HEK293T (cell line): Measurements from ENCODE around the gene UBE2O.

Source experiments
- BHLHE40 ChIP-seq: fragments of 450-650 bp; IDR thresholded peaks from 2 replicates; pipeline ENCODE4 v1.6.1; 2016; ENCODE audit warnings: mild to moderate bottlenecking, moderate library complexity, borderline replicate concordance
- CTBP1 ChIP-seq: fragments of 450-650 bp; IDR thresholded peaks from 2 replicates; pipeline ENCODE4 v1.6.1; 2016; ENCODE audit warnings: borderline replicate concordance
- ELF4 ChIP-seq: fragments of 450-650 bp; IDR thresholded peaks from 2 replicates; pipeline ENCODE4 v1.6.1; 2017; ENCODE audit warnings: antibody characterized with exemption
- FOXA1 ChIP-seq: fragments of 450-650 bp; IDR thresholded peaks from 2 replicates; pipeline ENCODE4 v1.6.1; 2016; ENCODE audit warnings: mild to moderate bottlenecking
- FOXK2 ChIP-seq: fragments of 450-650 bp; IDR thresholded peaks from 2 replicates; pipeline ENCODE4 v1.6.1; 2016; ENCODE audit warnings: mild to moderate bottlenecking
- FOXM1 ChIP-seq: fragments of 450-650 bp; IDR thresholded peaks from 2 replicates; pipeline ENCODE4 v1.6.1; 2017; ENCODE audit warnings: mild to moderate bottlenecking, borderline replicate concordance
- HDGF ChIP-seq: fragments of 450-650 bp; IDR thresholded peaks from 2 replicates; pipeline ENCODE4 v1.6.1; 2017; ENCODE audit warnings: antibody characterized with exemption, borderline replicate concordance
- L3MBTL2 ChIP-seq: fragments of 450-650 bp; conservative IDR thresholded peaks from 2 replicates; pipeline ENCODE4 v1.6.1; 2016; ENCODE audit warnings: mild to moderate bottlenecking
- NFRKB ChIP-seq: fragments of 450-650 bp; IDR thresholded peaks from 2 replicates; pipeline ENCODE4 v1.6.1; 2016; ENCODE audit warnings: mild to moderate bottlenecking, moderate library complexity
- SP1 ChIP-seq: fragments of 450-650 bp; IDR thresholded peaks from 2 replicates; pipeline ENCODE4 v1.6.1; 2017
- SUZ12 ChIP-seq: fragments of 450-650 bp; IDR thresholded peaks from 2 replicates; pipeline ENCODE4 v1.6.1; 2016; ENCODE audit warnings: mild to moderate bottlenecking
- TARDBP ChIP-seq: fragments of 450-650 bp; IDR thresholded peaks from 2 replicates; pipeline ENCODE4 v1.6.1; 2016

DNA sequence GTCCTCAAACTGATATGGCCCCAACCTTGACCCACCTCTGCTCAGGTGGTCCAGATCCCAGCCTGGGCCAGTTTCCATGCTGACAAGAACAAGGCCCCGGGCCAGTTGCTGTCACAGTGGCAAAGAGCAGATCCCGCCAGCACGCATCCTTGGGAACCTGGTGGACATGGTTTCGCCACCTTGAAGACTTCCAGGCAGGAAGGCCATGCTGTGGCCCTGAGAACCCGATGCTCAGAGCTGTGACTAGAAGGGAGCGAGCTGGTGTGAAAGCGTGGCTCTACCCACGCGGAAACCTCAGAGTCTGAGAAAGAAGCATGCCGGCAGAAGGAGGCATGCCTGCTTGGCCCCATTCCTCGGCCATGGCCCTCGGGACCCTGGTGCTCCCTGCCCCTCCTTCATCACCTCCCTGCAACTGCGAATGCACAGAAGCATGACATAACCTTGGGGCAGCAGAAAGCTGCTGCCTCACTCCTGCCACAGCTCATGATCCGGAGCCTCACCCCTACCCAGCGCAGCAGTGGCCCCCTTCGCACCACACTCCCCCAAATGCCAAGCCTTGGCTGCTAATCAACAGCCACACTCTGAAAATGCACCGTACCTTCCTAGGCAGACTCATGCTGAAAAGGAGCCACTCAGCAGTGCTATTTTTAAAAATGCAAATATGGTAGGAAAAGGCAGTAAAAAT is 33.2 kb downstream of the UBE2O start:
- TF ChIP-seq HDGF, result no peak
- TF ChIP-seq FOXK2, result no peak
- TF ChIP-seq ELF4, result no peak
- TF ChIP-seq FOXM1, result no peak
- no peak for TF ChIP-seq L3MBTL2
- no peak for TF ChIP-seq TARDBP
- no peak for TF ChIP-seq FOXA1
- TF ChIP-seq SP1, result no peak
- no peak for TF ChIP-seq SUZ12
- TF ChIP-seq CTBP1, result no peak
- no peak for TF ChIP-seq NFRKB
- TF ChIP-seq BHLHE40, result no peak
